ENCODE measurements around the gene COX6A2. TPM values are rescaled to one million over a fixed set of nuclear protein-coding genes. Genes with fewer than 3 reads are reported as not detected.

Gene COX6A2
- total and polyA plus RNA-seq, 2 donors (not counting 3 experiments of a cell fraction or from before 2014, with no cell fraction given), result not detected

DNA sequence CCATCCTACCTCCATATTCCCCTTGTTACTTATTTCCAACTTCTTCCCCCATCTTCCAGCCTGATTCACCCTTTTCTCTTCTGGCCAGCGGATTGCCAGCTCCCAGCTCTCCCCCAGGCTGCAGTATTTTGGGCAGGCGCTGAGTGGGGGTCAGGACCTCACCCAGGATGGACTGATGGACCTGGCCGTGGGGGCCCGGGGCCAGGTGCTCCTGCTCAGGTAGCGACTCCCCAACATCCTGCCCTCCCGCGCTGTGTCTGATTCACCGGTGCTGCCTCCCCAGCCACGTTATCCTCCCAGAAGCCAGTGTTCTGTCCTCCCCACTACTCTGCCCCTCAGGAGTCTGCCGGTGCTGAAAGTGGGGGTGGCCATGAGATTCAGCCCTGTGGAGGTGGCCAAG, 15.4 kb downstream of the COX6A2 start:
- dilution Hi-C loops (cut with MboI; ENCODE audit: extremely low pct_ligation_motif_present, low sequenced_read_pairs), result no loop called here
- no peaks in the 10 kb centered on the region for H3K79me2 ChIP-seq (ENCODE audit: control insufficient read depth, insufficient read depth, low read length)
- intact Hi-C loops (cut with micrococcal nuclease), result no loop called here
- DNase-seq (ENCODE audit: low read depth, low spot score) (no peak), FAIRE-seq (no peak)
- no peak overlapping the region for H3K4me2 ChIP-seq (ENCODE audit: insufficient read depth, low read length)
- BruUV-seq (replicated peaks), result no TSS peak
- H2AFZ ChIP-seq (ENCODE audit: low read depth, low read length), result no peak overlapping the region
- no peaks in the 10 kb centered on the region for H3K27me3 ChIP-seq (ENCODE audit: control insufficient read depth in 2 of 2, insufficient read depth in 2 of 2, low read length in 2 of 2)
- TF ChIP-seq FOS (IDR thresholded peaks at IDR 0.05; ENCODE audit: borderline replicate concordance, insufficient read depth, low read length) (no peak), GATA2 (IDR thresholded peaks at IDR 0.05; ENCODE audit: insufficient read depth, insufficient read length, low read depth, low read length) (no peak), POLR2A (IDR thresholded peaks at IDR 0.05; ENCODE audit: low read depth, low read length) (no peak), POLR2AphosphoS5 (IDR thresholded peaks at IDR 0.05; ENCODE audit: insufficient read depth, low read depth, low read length) (no peak), JUN (IDR thresholded peaks at IDR 0.05; ENCODE audit: borderline replicate concordance, insufficient read depth, insufficient read length, low read depth) (no peak), EZH2 (IDR thresholded peaks at IDR 0.05; ENCODE audit: borderline replicate concordance, low read depth, low read length, severe bottlenecking) (no peak), MYC (IDR thresholded peaks at IDR 0.05; ENCODE audit: low read depth, low read length) (no peak)
- TF ChIP-seq, protein P1, sequence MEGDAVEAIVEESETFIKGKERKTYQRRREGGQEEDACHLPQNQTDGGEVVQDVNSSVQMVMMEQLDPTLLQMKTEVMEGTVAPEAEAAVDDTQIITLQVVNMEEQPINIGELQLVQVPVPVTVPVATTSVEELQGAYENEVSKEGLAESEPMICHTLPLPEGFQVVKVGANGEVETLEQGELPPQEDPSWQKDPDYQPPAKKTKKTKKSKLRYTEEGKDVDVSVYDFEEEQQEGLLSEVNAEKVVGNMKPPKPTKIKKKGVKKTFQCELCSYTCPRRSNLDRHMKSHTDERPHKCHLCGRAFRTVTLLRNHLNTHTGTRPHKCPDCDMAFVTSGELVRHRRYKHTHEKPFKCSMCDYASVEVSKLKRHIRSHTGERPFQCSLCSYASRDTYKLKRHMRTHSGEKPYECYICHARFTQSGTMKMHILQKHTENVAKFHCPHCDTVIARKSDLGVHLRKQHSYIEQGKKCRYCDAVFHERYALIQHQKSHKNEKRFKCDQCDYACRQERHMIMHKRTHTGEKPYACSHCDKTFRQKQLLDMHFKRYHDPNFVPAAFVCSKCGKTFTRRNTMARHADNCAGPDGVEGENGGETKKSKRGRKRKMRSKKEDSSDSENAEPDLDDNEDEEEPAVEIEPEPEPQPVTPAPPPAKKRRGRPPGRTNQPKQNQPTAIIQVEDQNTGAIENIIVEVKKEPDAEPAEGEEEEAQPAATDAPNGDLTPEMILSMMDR (IDR thresholded peaks at IDR 0.05; ENCODE audit: extremely low read depth in 1 of 2, insufficient read depth in 1 of 2, low read depth in 1 of 2, low read length in 2 of 2), result no peak
- TF ChIP-seq, protein P2, sequence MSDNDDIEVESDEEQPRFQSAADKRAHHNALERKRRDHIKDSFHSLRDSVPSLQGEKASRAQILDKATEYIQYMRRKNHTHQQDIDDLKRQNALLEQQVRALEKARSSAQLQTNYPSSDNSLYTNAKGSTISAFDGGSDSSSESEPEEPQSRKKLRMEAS (IDR thresholded peaks at IDR 0.05; ENCODE audit: insufficient read depth, insufficient read length), result no peak
- no peak overlapping the region for H3K27ac ChIP-seq (ENCODE audit: insufficient read depth, low read depth, low read length)
- H3K36me3 ChIP-seq (ENCODE audit: control insufficient read depth in 2 of 2, extremely low read depth in 1 of 2, insufficient read depth in 2 of 2, low read length in 2 of 2), result no peaks in the 10 kb centered on the region
- ChIA-PET POLR2A (no interaction called here), CTCF (no interaction called here)
- no peak overlapping the region for H3K4me3 ChIP-seq (replicated peaks in 1 of 3; ENCODE audit: insufficient read depth in 1 of 3, low read depth in 1 of 3, low read length in 3 of 3)
- no peaks in the 10 kb centered on the region for H3K4me1 ChIP-seq (ENCODE audit: control insufficient read depth, extremely low read depth, insufficient read depth, low read length)
- H4K20me1 ChIP-seq (replicated peaks; ENCODE audit: control insufficient read depth, extremely low read depth, insufficient read depth, low read length), result no peaks in the 10 kb centered on the region
- H3K9me1 ChIP-seq (replicated peaks; ENCODE audit: control insufficient read depth, extremely low read depth, insufficient read depth, low read length), result no peaks in the 10 kb centered on the region
- no peaks in the 10 kb centered on the region for H3K9me3 ChIP-seq (replicated peaks; ENCODE audit: control insufficient read depth, insufficient read depth, low read length)
- no peak overlapping the region for H3K9ac ChIP-seq (replicated peaks; ENCODE audit: extremely low read depth, insufficient read depth, low read length)
